H9 (cell line): Measurements from ENCODE around the gene ATP2B2. TPM values are rescaled to one million over a fixed set of nuclear protein-coding genes. Genes with fewer than 3 reads are reported as not detected.

Experiments
- DNase-seq: peaks from one replicate; pipeline ENCODE4 v3.0.0-alpha.2; 2017
- H2AFZ ChIP-seq: one replicate; pipeline ENCODE4 v1.6.1; 2013; ENCODE audit warnings: mild to moderate bottlenecking, low read length, control low read depth, moderate library complexity
- H2AK5ac ChIP-seq: 2 replicates; pipeline ENCODE4 v1.6.1; 2013; ENCODE audit warnings: low read length, control low read depth, mixed read lengths; ENCODE audit not compliant: insufficient read length
- H2BK120ac ChIP-seq: one replicate; pipeline ENCODE4 v1.6.1; 2013; ENCODE audit warnings: low read depth, mild to moderate bottlenecking, low read length, control low read depth, inconsistent platforms; ENCODE audit not compliant: poor library complexity, severe bottlenecking
- H2BK12ac ChIP-seq: 2 replicates; pipeline ENCODE4 v1.6.1; 2013; ENCODE audit warnings: low read length, control low read depth, mixed read lengths, low read depth; ENCODE audit not compliant: insufficient read length
- H2BK15ac ChIP-seq: 2 replicates; pipeline ENCODE4 v1.6.1; 2013; ENCODE audit warnings: low read depth, low read length, control low read depth
- H2BK20ac ChIP-seq: one replicate; pipeline ENCODE4 v1.6.1; 2013; ENCODE audit warnings: low read depth, mild to moderate bottlenecking, low read length, control low read depth, inconsistent platforms; ENCODE audit not compliant: poor library complexity, severe bottlenecking
- H2BK5ac ChIP-seq: 2 replicates; pipeline ENCODE4 v1.6.1; 2013; ENCODE audit warnings: low read length, control low read depth, mixed read lengths; ENCODE audit not compliant: insufficient read length
- H3K14ac ChIP-seq: 2 replicates; pipeline ENCODE4 v1.6.1; 2013; ENCODE audit warnings: low read length, control low read depth; ENCODE audit not compliant: insufficient read depth
- H3K18ac ChIP-seq: 2 replicates; pipeline ENCODE4 v1.6.1; 2013; ENCODE audit warnings: low read depth, mild to moderate bottlenecking, mixed read lengths, low read length, control low read depth; ENCODE audit not compliant: insufficient read length
- H3K23ac ChIP-seq: 2 replicates; pipeline ENCODE4 v1.6.1; 2013; ENCODE audit warnings: low read length, control low read depth, mixed read lengths, low read depth; ENCODE audit not compliant: insufficient read length
- H3K23me2 ChIP-seq: 2 replicates; pipeline ENCODE4 v1.6.1; 2013; ENCODE audit warnings: low read depth, mild to moderate bottlenecking, mixed read lengths, low read length, control low read depth; ENCODE audit not compliant: insufficient read length, poor library complexity, severe bottlenecking
- H3K27ac ChIP-seq: 2 replicates; pipeline ENCODE4 v1.5.1; 2013; ENCODE audit warnings: low read length, control low read depth, mixed read lengths, low read depth; ENCODE audit not compliant: insufficient read length
- H3K27me3 ChIP-seq: 2 replicates; pipeline ENCODE4 v1.6.1; 2013; ENCODE audit warnings: low read length, control low read depth, inconsistent platforms; ENCODE audit not compliant: insufficient read depth
- H3K4ac ChIP-seq: 2 replicates; pipeline ENCODE4 v1.6.1; 2013; ENCODE audit warnings: low read depth, mild to moderate bottlenecking, control low read depth, inconsistent platforms, low read length, moderate library complexity
- H3K4me1 ChIP-seq: 2 replicates; pipeline ENCODE4 v1.6.1; 2013; ENCODE audit warnings: low read length, control low read depth, inconsistent platforms; ENCODE audit not compliant: insufficient read depth
- H3K4me2 ChIP-seq: 2 replicates; pipeline ENCODE4 v1.6.1; 2013; ENCODE audit warnings: low read length, control low read depth, mixed read lengths; ENCODE audit not compliant: insufficient read length, insufficient read depth
- H3K56ac ChIP-seq: 2 replicates; pipeline ENCODE4 v1.6.1; 2013; ENCODE audit warnings: low read depth, mild to moderate bottlenecking, mixed read lengths, low read length, control low read depth; ENCODE audit not compliant: insufficient read length
- H3K79me1 ChIP-seq: 2 replicates; pipeline ENCODE4 v1.6.1; 2013; ENCODE audit warnings: low read depth, mild to moderate bottlenecking, moderate library complexity, low read length, control low read depth, inconsistent platforms; ENCODE audit not compliant: insufficient read depth, poor library complexity, severe bottlenecking
- H3K79me2 ChIP-seq: 2 replicates; pipeline ENCODE4 v1.6.1; 2013; ENCODE audit warnings: low read length, control low read depth, inconsistent platforms; ENCODE audit not compliant: insufficient read depth
- H3K9ac ChIP-seq: 2 replicates; pipeline ENCODE4 v1.6.1; 2013; ENCODE audit warnings: low read length, control low read depth, mixed read lengths; ENCODE audit not compliant: insufficient read length; ENCODE audit errors: extremely low read depth
- H3K9me3 ChIP-seq: one replicate; pipeline ENCODE4 v1.6.1; 2013; ENCODE audit warnings: low read depth, low read length, inconsistent platforms; ENCODE audit not compliant: control insufficient read depth
- H3T11ph ChIP-seq: one replicate; pipeline ENCODE4 v1.6.1; 2013; ENCODE audit warnings: mild to moderate bottlenecking, low read length, control low read depth, inconsistent platforms
- H4K20me1 ChIP-seq: one replicate; pipeline ENCODE4 v1.6.1; 2013; ENCODE audit not compliant: control insufficient read depth, insufficient read length, insufficient read depth
- H4K5ac ChIP-seq: 2 replicates; pipeline ENCODE4 v1.6.1; 2013; ENCODE audit warnings: low read depth, mild to moderate bottlenecking, mixed read lengths, low read length, control low read depth; ENCODE audit not compliant: insufficient read length
- H4K8ac ChIP-seq: replicated peaks from 2 replicates; pipeline ENCODE4 v1.6.1; 2013; ENCODE audit warnings: low read length, control low read depth, mixed read lengths, low read depth; ENCODE audit not compliant: insufficient read length
- H4K91ac ChIP-seq: 2 replicates; pipeline ENCODE4 v1.6.1; 2013; ENCODE audit warnings: low read depth, mild to moderate bottlenecking, moderate library complexity, mixed read lengths, low read length, control low read depth; ENCODE audit not compliant: insufficient read length
- H3K27ac Mint-ChIP-seq, 3 experiments: 2 replicates in 2 of 3; 3 replicates in 1 of 3; pipeline ENCODE4 v1.8.0; 2020 to 2021; ENCODE audit warnings: mixed read lengths in 3 of 3, mild to moderate bottlenecking in 1 of 3, moderate library complexity in 1 of 3
- H3K27me3 Mint-ChIP-seq: 2 replicates; pipeline ENCODE4 v1.8.0; 2021; ENCODE audit warnings: low read depth, mild to moderate bottlenecking, moderate library complexity, mixed read lengths
- H3K36me3 Mint-ChIP-seq, 3 experiments: 2 replicates in 2 of 3; 3 replicates in 1 of 3; pipeline ENCODE4 v1.8.0; 2020 to 2021; ENCODE audit warnings: low read depth in 3 of 3, mixed read lengths in 3 of 3; ENCODE audit not compliant: insufficient read depth in 1 of 3
- H3K4me1 Mint-ChIP-seq, 2 experiments: 2 replicates each; pipeline ENCODE4 v1.8.0; 2020; ENCODE audit warnings: mixed read lengths in 2 of 2
- H3K4me3 Mint-ChIP-seq, 2 experiments: 2 replicates in 1 of 2; 3 replicates in 1 of 2; pipeline ENCODE4 v1.8.0; 2020 to 2021; ENCODE audit warnings: mild to moderate bottlenecking in 2 of 2, mixed read lengths in 2 of 2, moderate library complexity in 1 of 2
- H3K9me3 Mint-ChIP-seq, 2 experiments: 2 replicates in 1 of 2; 3 replicates in 1 of 2; pipeline ENCODE4 v1.8.0; 2020; ENCODE audit warnings: mild to moderate bottlenecking in 2 of 2, mixed read lengths in 2 of 2, moderate library complexity in 1 of 2
- CTCF ChIP-seq: fragments of 200-600 bp; sonication (generic); conservative IDR thresholded peaks from 3 replicates; pipeline ENCODE4 v1.8.0; 2021; ENCODE audit warnings: antibody characterized with exemption, mild to moderate bottlenecking
- WGBS: extraction: QIAGEN DNeasy Blood & Tissue Kit; methylation state at CpG from one replicate; pipeline ENCODE4 v1.1.7; 2013; ENCODE audit warnings: missing lambda C conversion rate, low lambda C conversion rate, mixed read lengths; ENCODE audit not compliant: insufficient read length; ENCODE audit errors: extremely low coverage; 5-methylcytosine and 5-hydroxymethylcytosine counted together
- total RNA-seq: library from RNA; stranded (reverse); gene quantifications from 2 replicates; pipeline ENCODE4 v1.2.1, GENCODE V29; 2021

The ATP2B2 gene
- total RNA-seq, 1 experiment from 2014 or later: 0.33 TPM

- H3K23me2 ChIP-seq: no peaks in the 10 kb centered on the region
- no peaks in the 10 kb centered on the region for H3K9me3 ChIP-seq
- H3K23ac ChIP-seq: no peak overlapping the region
- no peak overlapping the region for H3K18ac ChIP-seq
- no peak overlapping the region for H3K27ac ChIP-seq
- no peak overlapping the region for H2AFZ ChIP-seq
- no peak overlapping the region for H2AK5ac ChIP-seq
- no peak for DNase-seq
- H3K4me1 Mint-ChIP-seq: peaks cover 9 to 13% of the 10 kb centered on the region in 2 experiments
- H2BK120ac ChIP-seq: no peak overlapping the region
- no peak overlapping the region for H3K56ac ChIP-seq
- H3K4me3 Mint-ChIP-seq: no peak overlapping the region
- no peak overlapping the region for H4K8ac ChIP-seq
- no peaks in the 10 kb centered on the region for H4K20me1 ChIP-seq
- H2BK12ac ChIP-seq: no peak overlapping the region
- no peak overlapping the region for H3K27ac Mint-ChIP-seq
- no peak overlapping the region for H2BK15ac ChIP-seq
- no peaks in the 10 kb centered on the region for H3K9me3 Mint-ChIP-seq
- H3K27me3 Mint-ChIP-seq: peaks cover 3% of the 10 kb centered on the region
- no peaks in the 10 kb centered on the region for H3K4me1 ChIP-seq
- no peak overlapping the region; the same call in 1 of the 2 replicates for H3K14ac ChIP-seq
- no peak overlapping the region for H3K4me2 ChIP-seq
- H3K79me1 ChIP-seq: no peaks in the 10 kb centered on the region
- no peak overlapping the region for H4K5ac ChIP-seq
- no peak overlapping the region for H2BK5ac ChIP-seq
- no CpG with 5 or more reads among the region's 14 CpGs for WGBS
- H2BK20ac ChIP-seq: no peak overlapping the region
- H3T11ph ChIP-seq: no peak overlapping the region
- no peak for TF ChIP-seq CTCF
- H3K79me2 ChIP-seq: no peaks in the 10 kb centered on the region
- H3K4ac ChIP-seq: no peak overlapping the region
- H3K27me3 ChIP-seq: no peaks in the 10 kb centered on the region
- H3K36me3 Mint-ChIP-seq: no peaks in the 10 kb centered on the region
- H4K91ac ChIP-seq: no peak overlapping the region
- H3K9ac ChIP-seq: no peak overlapping the region
These were observed 103.2 kb downstream of the ATP2B2 start for GRCh38 chr3:10401990-10402761.
